AG10803 (cell line): ENCODE measurements around the gene RNF133.

Source experiments
- DNase-seq: peaks from one replicate; pipeline ENCODE4 v3.0.0; 2010; ENCODE audit warnings: low read depth
- H3K4me3 ChIP-seq: 2 replicates; pipeline ENCODE4 v1.5.1; 2011; ENCODE audit warnings: mild to moderate bottlenecking, low read length, control low read depth
- TF ChIP-seq, protein P1 (sequence below): conservative IDR thresholded peaks from 2 replicates; pipeline ENCODE4 v1.5.1; 2011; ENCODE audit warnings: mild to moderate bottlenecking, low read length, control low read depth, inconsistent platforms

The RNF133 gene

DNA sequence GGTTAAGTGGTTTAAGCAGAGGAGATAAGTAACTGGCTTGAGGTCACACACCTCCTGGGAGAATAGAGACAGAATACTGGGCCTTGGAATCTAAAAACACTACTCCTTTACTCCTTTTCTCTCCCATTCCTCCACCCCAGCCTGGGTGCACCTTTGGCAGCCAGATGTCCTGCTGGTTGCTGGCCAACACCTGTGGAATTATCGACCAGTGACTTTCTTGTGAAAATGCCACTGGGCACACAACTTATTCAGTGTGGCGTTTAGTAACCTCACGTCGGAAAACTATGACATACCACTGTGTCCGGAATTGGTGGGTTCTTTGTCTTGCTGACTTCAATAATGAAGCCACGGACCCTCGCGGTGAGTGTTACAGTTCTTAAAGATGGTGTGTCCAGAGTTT lies 26.4 kb downstream of the RNF133 start:
- H3K4me3 ChIP-seq = no peak overlapping the region
- no peak for DNase-seq
- TF ChIP-seq, protein P1, sequence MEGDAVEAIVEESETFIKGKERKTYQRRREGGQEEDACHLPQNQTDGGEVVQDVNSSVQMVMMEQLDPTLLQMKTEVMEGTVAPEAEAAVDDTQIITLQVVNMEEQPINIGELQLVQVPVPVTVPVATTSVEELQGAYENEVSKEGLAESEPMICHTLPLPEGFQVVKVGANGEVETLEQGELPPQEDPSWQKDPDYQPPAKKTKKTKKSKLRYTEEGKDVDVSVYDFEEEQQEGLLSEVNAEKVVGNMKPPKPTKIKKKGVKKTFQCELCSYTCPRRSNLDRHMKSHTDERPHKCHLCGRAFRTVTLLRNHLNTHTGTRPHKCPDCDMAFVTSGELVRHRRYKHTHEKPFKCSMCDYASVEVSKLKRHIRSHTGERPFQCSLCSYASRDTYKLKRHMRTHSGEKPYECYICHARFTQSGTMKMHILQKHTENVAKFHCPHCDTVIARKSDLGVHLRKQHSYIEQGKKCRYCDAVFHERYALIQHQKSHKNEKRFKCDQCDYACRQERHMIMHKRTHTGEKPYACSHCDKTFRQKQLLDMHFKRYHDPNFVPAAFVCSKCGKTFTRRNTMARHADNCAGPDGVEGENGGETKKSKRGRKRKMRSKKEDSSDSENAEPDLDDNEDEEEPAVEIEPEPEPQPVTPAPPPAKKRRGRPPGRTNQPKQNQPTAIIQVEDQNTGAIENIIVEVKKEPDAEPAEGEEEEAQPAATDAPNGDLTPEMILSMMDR = no peak

DNA sequence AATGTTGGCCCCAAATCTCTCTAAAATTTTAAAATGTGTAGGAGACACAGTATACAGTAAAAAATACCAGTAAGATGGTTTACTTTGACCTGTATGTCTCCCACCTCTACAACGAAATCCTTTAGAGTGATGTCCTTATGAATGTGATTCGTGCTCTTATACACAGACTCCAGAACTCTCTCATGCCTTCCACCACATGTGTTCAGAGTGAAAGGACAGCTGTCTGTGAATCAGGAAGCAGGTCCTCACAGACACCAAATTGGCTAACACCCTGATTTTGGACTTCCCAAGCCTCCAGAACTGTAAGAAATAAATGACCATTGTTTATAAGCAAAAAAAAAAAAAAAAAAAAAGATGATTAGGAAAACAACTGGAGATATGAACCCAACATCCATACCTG lies 35.2 kb downstream of the RNF133 start:
- DNase-seq = no peak
- TF ChIP-seq, protein P1 = no peak
- H3K4me3 ChIP-seq = no peak overlapping the region

GRCh38 chr7:122658856-122659255 lies 40.1 kb downstream of the RNF133 start:
- H3K4me3 ChIP-seq = no peak overlapping the region
- DNase-seq = no peak
- TF ChIP-seq, protein P1 = no peak

DNA sequence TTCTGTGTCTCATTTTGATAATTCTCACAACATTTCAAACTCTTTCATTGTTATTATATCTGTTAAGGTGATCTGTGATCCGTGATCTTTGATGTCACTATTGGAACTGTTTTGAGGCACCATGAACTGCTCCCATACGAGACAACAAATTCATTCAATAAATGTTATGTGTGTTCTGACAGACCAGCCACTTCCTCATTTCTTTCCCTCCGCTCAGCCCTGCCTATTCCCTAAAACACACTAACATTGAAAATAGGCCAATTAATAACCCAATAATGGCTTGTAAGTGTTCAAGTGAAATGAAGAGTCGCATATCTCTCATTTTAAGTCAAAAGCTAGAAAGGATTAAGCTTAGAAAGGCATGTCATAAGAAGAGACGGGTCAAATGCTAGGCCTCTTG lies 45.2 kb downstream of the RNF133 start:
- TF ChIP-seq, protein P1 = no peak
- H3K4me3 ChIP-seq = no peak overlapping the region
- DNase-seq = no peak

DNA sequence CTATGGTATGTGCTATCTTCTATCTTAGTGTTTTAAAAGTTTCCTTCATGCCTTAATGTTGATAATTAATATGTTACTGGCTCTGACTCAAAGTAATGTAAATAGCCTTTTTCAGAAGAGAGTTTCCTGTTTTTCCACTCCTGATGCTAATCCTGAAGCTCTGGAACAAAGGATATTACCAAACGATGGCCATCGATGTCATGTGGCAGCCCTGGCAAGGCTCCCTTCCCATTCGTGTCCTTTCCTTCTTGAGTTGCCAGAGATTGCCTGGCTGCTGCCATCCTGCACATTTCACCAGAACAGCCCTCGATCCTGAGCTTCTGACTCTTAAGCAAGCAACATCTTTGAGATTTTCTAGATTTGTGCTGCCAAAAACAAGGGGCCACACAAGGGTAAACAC lies 46.0 kb downstream of the RNF133 start:
- no peak for DNase-seq
- no peak overlapping the region for H3K4me3 ChIP-seq
- TF ChIP-seq, protein P1 = no peak

DNA sequence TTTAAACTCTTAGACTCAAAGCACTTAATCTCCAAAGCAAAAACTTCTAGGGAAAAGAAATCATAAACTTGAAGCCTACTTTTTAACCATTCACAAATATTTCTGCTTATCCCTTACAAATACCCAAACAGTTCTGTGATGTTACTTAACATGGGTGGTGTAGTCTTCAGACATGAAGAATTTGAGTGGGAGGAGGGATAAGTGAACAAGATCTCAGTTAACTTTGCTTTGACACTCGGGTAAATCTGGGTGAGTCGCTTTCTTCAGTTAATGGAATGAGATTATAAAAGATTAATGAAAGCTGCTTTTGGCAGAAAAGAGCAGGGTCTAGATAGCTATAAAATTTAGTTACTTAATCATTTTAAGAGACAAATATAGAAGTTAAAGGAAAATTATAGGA lies 47.5 kb downstream of the RNF133 start:
- TF ChIP-seq, protein P1 = no peak
- no peak overlapping the region for H3K4me3 ChIP-seq
- DNase-seq = no peak
